ENCODE results near the gene XRN1. TPM values are rescaled to one million over a fixed set of nuclear protein-coding genes. Genes with fewer than 3 reads are reported as not detected.

XRN1 gene
- total and polyA plus RNA-seq, 10 of the 15 experiments (the other 5 are each of a cell fraction or from before 2014, with no cell fraction given): 1.7 to 38.8 (median 15.5) TPM

DNA sequence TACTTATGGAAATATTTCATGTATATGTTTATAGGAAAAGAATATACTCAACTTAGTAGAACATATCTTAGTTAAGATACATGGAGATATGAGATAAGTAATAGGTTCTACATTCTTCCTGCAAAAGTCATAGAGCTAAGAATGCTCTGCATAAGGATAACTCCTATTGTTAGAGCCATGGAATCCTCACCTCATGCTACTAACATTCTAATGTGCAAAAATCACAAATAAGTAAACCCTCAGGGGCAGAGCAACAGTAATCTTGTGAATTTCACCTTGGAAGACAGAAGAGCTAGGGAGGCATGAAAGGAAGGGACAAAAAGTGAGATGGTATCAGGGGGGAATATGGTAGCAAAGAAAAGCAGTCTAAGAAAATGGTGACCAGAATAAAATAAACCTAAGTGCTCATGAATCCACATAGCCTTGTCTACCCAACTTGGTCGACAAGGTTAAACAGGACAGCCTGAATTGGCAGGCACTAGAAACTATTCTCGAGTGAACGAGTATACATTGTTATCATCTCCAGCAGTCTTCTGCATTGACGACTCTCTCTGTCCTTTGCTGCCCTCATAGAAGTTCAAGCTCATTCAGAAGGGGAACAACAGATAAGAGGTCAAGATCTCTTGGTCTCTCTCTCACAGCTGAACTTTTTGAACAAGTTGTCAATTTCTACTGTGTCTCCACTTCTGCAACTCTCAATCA lies 52.8 kb downstream of the XRN1 start:
- no peaks in the 10 kb centered on the region; the same call in 2 of the 3 replicates for H3K9me3 ChIP-seq (replicated peaks; ENCODE audit: control insufficient read depth, insufficient read depth, low read length)
- ChIA-PET RAD21 (ENCODE audit: unreplicated experiment) (no interaction called here), POLR2A (no interaction called here), CTCF (interaction anchor here (0.8 kb wide), 1 partner anchor 11 kb away, joined by 3 read pairs; no protein-coding TSS in a partner anchor), SMC1A (ENCODE audit: uncharacterized antibody, unreplicated experiment) (interaction anchor here (0.7 to 1.2 kb wide), 2 partner anchors 15 to 230 kb away, joined by 3 to 4 read pairs; no protein-coding TSS in a partner anchor)
- H3K27me3 ChIP-seq (replicated peaks in 1 of 2; ENCODE audit: control insufficient read depth in 2 of 2, insufficient read depth in 2 of 2, low read length in 1 of 2): no peaks in the 10 kb centered on the region
- ATAC-seq (no peak), FAIRE-seq (no peak), DNase-seq (ENCODE audit: low read depth, low spot score) (no peak)
- H3K79me2 ChIP-seq (ENCODE audit: control insufficient read depth, insufficient read depth, low read length): no peaks in the 10 kb centered on the region
- H3K4me2 ChIP-seq (ENCODE audit: control insufficient read depth, insufficient read depth): no peak overlapping the region
- intact Hi-C loops (cut with micrococcal nuclease; ENCODE audit: unreplicated experiment) (no loop called here), in situ Hi-C loops (cut with MboI) (no loop called here)
- H3K4me3 ChIP-seq: no peak overlapping the region
- BruUV-seq (replicated peaks): no TSS peak
- H3K36me3 ChIP-seq (ENCODE audit: control insufficient read depth in 2 of 2, insufficient read depth in 2 of 2, low read length in 1 of 2): peaks cover 0 to 11% of the 10 kb centered on the region in 2 experiments; a peak in 1 of 4 replicates
- 82% methylated on average over 4 of the region's 4 CpGs for WGBS (ENCODE audit: insufficient coverage, insufficient replicate concordance, low lambda C conversion rate, missing lambda C conversion rate)
- H3K9ac ChIP-seq (ENCODE audit: control insufficient read depth, insufficient read depth, low read length): no peak overlapping the region
- no peaks in the 10 kb centered on the region for H3K4me1 ChIP-seq (ENCODE audit: control insufficient read depth, insufficient read depth, low read length)
- no peaks in the 10 kb centered on the region for H4K20me1 ChIP-seq (ENCODE audit: control insufficient read depth, insufficient read depth)
- H3K27ac ChIP-seq (ENCODE audit: control insufficient read depth, insufficient read depth): no peak overlapping the region
- no peak overlapping the region for H2AFZ ChIP-seq (ENCODE audit: control insufficient read depth, low read depth, low read length)
- TF ChIP-seq JUND (IDR thresholded peaks at IDR 0.05; ENCODE audit: low read depth, low read length): no peak
- TF ChIP-seq, protein P1, sequence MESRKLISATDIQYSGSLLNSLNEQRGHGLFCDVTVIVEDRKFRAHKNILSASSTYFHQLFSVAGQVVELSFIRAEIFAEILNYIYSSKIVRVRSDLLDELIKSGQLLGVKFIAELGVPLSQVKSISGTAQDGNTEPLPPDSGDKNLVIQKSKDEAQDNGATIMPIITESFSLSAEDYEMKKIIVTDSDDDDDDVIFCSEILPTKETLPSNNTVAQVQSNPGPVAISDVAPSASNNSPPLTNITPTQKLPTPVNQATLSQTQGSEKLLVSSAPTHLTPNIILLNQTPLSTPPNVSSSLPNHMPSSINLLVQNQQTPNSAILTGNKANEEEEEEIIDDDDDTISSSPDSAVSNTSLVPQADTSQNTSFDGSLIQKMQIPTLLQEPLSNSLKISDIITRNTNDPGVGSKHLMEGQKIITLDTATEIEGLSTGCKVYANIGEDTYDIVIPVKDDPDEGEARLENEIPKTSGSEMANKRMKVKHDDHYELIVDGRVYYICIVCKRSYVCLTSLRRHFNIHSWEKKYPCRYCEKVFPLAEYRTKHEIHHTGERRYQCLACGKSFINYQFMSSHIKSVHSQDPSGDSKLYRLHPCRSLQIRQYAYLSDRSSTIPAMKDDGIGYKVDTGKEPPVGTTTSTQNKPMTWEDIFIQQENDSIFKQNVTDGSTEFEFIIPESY (IDR thresholded peaks at IDR 0.05): no peak
- TF ChIP-seq POLR2A (IDR thresholded peaks at IDR 0.05; ENCODE audit: low read depth, low read length): no peak
- TF ChIP-seq FOXK2 (IDR thresholded peaks at IDR 0.05): no peak
- TF ChIP-seq NBN (IDR thresholded peaks at IDR 0.05): no peak
- no peak for TF ChIP-seq KAT2A (conservative IDR thresholded peaks at IDR 0.05; ENCODE audit: control insufficient read depth, low read depth, low read length)
- TF ChIP-seq IKZF2 (IDR thresholded peaks at IDR 0.05): no peak
- TF ChIP-seq HDAC6 (IDR thresholded peaks at IDR 0.05; ENCODE audit: unreplicated experiment): no peak
- TF ChIP-seq NRF1 (conservative IDR thresholded peaks at IDR 0.05; ENCODE audit: low read depth, low read length): no peak
- TF ChIP-seq, protein P2, sequence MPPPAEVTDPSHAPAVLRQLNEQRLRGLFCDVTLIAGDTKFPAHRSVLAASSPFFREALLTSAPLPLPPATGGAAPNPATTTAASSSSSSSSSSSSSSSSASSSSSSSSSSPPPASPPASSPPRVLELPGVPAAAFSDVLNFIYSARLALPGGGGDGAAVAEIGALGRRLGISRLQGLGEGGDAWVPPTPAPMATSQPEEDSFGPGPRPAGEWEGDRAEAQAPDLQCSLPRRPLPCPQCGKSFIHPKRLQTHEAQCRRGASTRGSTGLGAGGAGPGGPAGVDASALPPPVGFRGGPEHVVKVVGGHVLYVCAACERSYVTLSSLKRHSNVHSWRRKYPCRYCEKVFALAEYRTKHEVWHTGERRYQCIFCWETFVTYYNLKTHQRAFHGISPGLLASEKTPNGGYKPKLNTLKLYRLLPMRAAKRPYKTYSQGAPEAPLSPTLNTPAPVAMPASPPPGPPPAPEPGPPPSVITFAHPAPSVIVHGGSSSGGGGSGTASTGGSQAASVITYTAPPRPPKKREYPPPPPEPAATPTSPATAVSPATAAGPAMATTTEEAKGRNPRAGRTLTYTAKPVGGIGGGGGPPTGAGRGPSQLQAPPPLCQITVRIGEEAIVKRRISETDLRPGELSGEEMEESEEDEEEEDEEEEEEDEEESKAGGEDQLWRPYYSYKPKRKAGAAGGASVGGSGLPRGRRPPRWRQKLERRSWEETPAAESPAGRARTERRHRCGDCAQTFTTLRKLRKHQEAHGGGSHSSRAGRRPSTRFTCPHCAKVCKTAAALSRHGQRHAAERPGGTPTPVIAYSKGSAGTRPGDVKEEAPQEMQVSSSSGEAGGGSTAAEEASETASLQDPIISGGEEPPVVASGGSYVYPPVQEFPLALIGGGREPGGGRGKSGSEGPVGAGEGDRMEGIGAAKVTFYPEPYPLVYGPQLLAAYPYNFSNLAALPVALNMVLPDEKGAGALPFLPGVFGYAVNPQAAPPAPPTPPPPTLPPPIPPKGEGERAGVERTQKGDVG (CRISPR knock-in tag; IDR thresholded peaks at IDR 0.05): no peak
- no peak for TF ChIP-seq PAX5 (IDR thresholded peaks at IDR 0.05; ENCODE audit: borderline replicate concordance, low read depth, low read length)
- no peak for TF ChIP-seq SUZ12 (IDR thresholded peaks at IDR 0.05; ENCODE audit: unreplicated experiment)
- TF ChIP-seq TBL1XR1 (IDR thresholded peaks at IDR 0.05; ENCODE audit: low read depth, low read length): no peak
- no peak for TF ChIP-seq CEBPB (IDR thresholded peaks at IDR 0.05; ENCODE audit: borderline replicate concordance in 1 of 2, low read depth in 2 of 2, low read length in 2 of 2)
- no peak for TF ChIP-seq DPF2 (IDR thresholded peaks at IDR 0.05)
- TF ChIP-seq E2F8 (IDR thresholded peaks at IDR 0.05; ENCODE audit: low read depth, partially characterized antibody): no peak
